SK-N-SH treated with all-trans-retinoic acid at 6 μM for 48 hours (cell line): ENCODE data around the gene RBM19.

ENCODE experiments used
- ARNTL ChIP-seq: fragments of 450-650 bp; formaldehyde crosslinking; IDR thresholded peaks from 2 replicates; pipeline ENCODE4 v1.5.0; 2020; ENCODE audit warnings: low read depth, mild to moderate bottlenecking, moderate library complexity, borderline replicate concordance
- CSDC2 ChIP-seq: fragments of 250-450 bp; sonication (Bioruptor Pico); IDR thresholded peaks from 2 replicates; pipeline ENCODE4 v1.5.0; 2020; ENCODE audit warnings: mild to moderate bottlenecking, moderate library complexity
- GLIS3 ChIP-seq: fragments of 250-450 bp; sonication (Bioruptor Pico); IDR thresholded peaks from 2 replicates; pipeline ENCODE4 v1.5.0; 2020; ENCODE audit warnings: mild to moderate bottlenecking, moderate library complexity
- SNAI2 ChIP-seq: fragments of 250-450 bp; sonication (Bioruptor Pico); IDR thresholded peaks from 2 replicates; pipeline ENCODE4 v1.5.0; 2020; ENCODE audit warnings: mild to moderate bottlenecking, moderate library complexity
- ZC3H10 ChIP-seq: fragments of 250-450 bp; sonication (Bioruptor Pico); IDR thresholded peaks from 2 replicates; pipeline ENCODE4 v1.5.1; 2021; ENCODE audit warnings: mild to moderate bottlenecking, moderate library complexity
- ZFP3 ChIP-seq: fragments of 250-450 bp; sonication (Bioruptor Pico); IDR thresholded peaks from 2 replicates; pipeline ENCODE4 v1.5.0; 2020; ENCODE audit warnings: mild to moderate bottlenecking, moderate library complexity
- ZNF8 ChIP-seq: fragments of 450-650 bp; formaldehyde crosslinking; IDR thresholded peaks from 2 replicates; pipeline ENCODE4 v1.5.0; 2020; ENCODE audit warnings: mild to moderate bottlenecking, moderate library complexity
- TF ChIP-seq, protein P1 (sequence below): fragments of 250-450 bp; sonication (Bioruptor Pico); IDR thresholded peaks from 2 replicates; pipeline ENCODE4 v1.8.0; 2021; ENCODE audit warnings: low read depth, mild to moderate bottlenecking, moderate library complexity, borderline replicate concordance

- TF ChIP-seq ZC3H10 (CRISPR knock-in tag) (no peak), ARNTL (CRISPR knock-in tag) (no peak), SNAI2 (CRISPR knock-in tag) (no peak), ZFP3 (CRISPR knock-in tag) (no peak), ZNF8 (CRISPR knock-in tag) (no peak), CSDC2 (CRISPR knock-in tag) (no peak), GLIS3 (CRISPR knock-in tag) (no peak)
- TF ChIP-seq, protein P1, sequence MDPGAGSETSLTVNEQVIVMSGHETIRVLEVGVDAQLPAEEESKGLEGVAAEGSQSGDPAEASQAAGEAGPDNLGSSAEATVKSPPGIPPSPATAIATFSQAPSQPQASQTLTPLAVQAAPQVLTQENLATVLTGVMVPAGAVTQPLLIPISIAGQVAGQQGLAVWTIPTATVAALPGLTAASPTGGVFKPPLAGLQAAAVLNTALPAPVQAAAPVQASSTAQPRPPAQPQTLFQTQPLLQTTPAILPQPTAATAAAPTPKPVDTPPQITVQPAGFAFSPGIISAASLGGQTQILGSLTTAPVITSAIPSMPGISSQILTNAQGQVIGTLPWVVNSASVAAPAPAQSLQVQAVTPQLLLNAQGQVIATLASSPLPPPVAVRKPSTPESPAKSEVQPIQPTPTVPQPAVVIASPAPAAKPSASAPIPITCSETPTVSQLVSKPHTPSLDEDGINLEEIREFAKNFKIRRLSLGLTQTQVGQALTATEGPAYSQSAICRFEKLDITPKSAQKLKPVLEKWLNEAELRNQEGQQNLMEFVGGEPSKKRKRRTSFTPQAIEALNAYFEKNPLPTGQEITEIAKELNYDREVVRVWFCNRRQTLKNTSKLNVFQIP (CRISPR knock-in tag): no peak
These were observed 168.6 kb downstream of the RBM19 start for GRCh38 chr12:113797535-113797868.
